Natural killer cell (primary cell): Measurements from ENCODE around the gene NRXN2. TPM values are rescaled to one million over a fixed set of nuclear protein-coding genes. Genes with fewer than 3 reads are reported as not detected.

Experiments
- ATAC-seq, 3 donors: fragments of 150-1000 bp in 2 of 3; fragments of 200-7000 bp in 1 of 3; cut with Tn5 transposase; 1 replicate in 1 of 3; 2 replicates in 2 of 3; pipeline ENCODE4 v1.10.0; 2021; ENCODE audit warnings: mild to moderate bottlenecking in 2 of 3, moderate library complexity in 2 of 3
- DNase-seq, 2 donors: peaks; one replicate each; pipeline versions ENCODE4 v3.0.0 to v3.0.0-alpha.2; 2013 to 2021; ENCODE audit warnings: mixed read lengths in 1 of 2
- H3K27ac ChIP-seq: one replicate; pipeline ENCODE4 v1.5.1; 2013; ENCODE audit warnings: mild to moderate bottlenecking, low read length
- H3K27me3 ChIP-seq: one replicate; pipeline ENCODE4 v1.6.1; 2013; ENCODE audit warnings: low read length; ENCODE audit not compliant: control insufficient read depth, insufficient read depth
- H3K36me3 ChIP-seq: one replicate; pipeline ENCODE4 v1.6.1; 2013; ENCODE audit warnings: low read length; ENCODE audit not compliant: control insufficient read depth, insufficient read depth
- H3K4me1 ChIP-seq: one replicate; pipeline ENCODE4 v1.6.1; 2013; ENCODE audit warnings: low read length; ENCODE audit not compliant: control insufficient read depth, insufficient read depth
- H3K4me3 ChIP-seq: one replicate; pipeline ENCODE4 v1.5.1; 2013; ENCODE audit warnings: low read length
- H3K9me3 ChIP-seq: one replicate; pipeline ENCODE4 v1.6.1; 2013; ENCODE audit warnings: low read length; ENCODE audit not compliant: control insufficient read depth, insufficient read depth
- H3K27ac Mint-ChIP-seq, 2 donors: one replicate each; pipeline ENCODE4 v1.8.0; 2022; ENCODE audit warnings: mild to moderate bottlenecking in 2 of 2, mixed read lengths in 2 of 2, moderate library complexity in 1 of 2
- H3K27me3 Mint-ChIP-seq, 2 donors: one replicate each; pipeline ENCODE4 v1.8.0; 2022; ENCODE audit warnings: low read depth in 2 of 2, mixed read lengths in 2 of 2
- H3K36me3 Mint-ChIP-seq: one replicate; pipeline ENCODE4 v1.8.0; 2022; ENCODE audit warnings: mixed read lengths
- H3K4me1 Mint-ChIP-seq, 2 donors: one replicate each; pipeline ENCODE4 v1.8.0; 2022; ENCODE audit warnings: mixed read lengths in 2 of 2
- H3K4me3 Mint-ChIP-seq: one replicate; pipeline ENCODE4 v1.8.0; 2022; ENCODE audit warnings: mild to moderate bottlenecking, moderate library complexity, mixed read lengths
- H3K9me3 Mint-ChIP-seq, 2 donors: one replicate each; pipeline ENCODE4 v1.8.0; 2022; ENCODE audit warnings: mixed read lengths in 2 of 2
- WGBS: methylation state at CpG from one replicate; pipeline ENCODE4 v1.1.7; 2013; ENCODE audit warnings: missing lambda C conversion rate; ENCODE audit not compliant: insufficient coverage; 5-methylcytosine and 5-hydroxymethylcytosine counted together
- intact Hi-C: fragments of 100-400 bp; cut with micrococcal nuclease; formaldehyde crosslinking; loops from one replicate; pipeline ENCODE4 v1.14.2; 2022
- total RNA-seq, 4 donors: library from RNA; stranded (reverse); fragments of 120-200 nt in 1 of 4; gene quantifications; one replicate each; pipeline versions ENCODE4 v1.2.3 to v1.2.4, GENCODE V29; 2013 to 2022
- TF ChIP-seq, protein P1 (sequence below): fragments of 200-600 bp; IDR thresholded peaks from one replicate; pipeline ENCODE4 v1.8.0; 2022; ENCODE audit warnings: antibody characterized with exemption

NRXN2 gene
- total RNA-seq, 3 donors from 2014 or later (not counting 1 experiment from before 2014, with no cell fraction given), result 2.9 to 9.6 (median 7.7) TPM

- no peaks in the 10 kb centered on the region for H3K36me3 ChIP-seq
- H3K9me3 ChIP-seq, result no peaks in the 10 kb centered on the region
- peaks cover 0 to 12% of the 10 kb centered on the region in 2 donors for H3K4me1 Mint-ChIP-seq
- H3K27ac ChIP-seq, result no peak overlapping the region
- no peak overlapping the region for H3K4me3 ChIP-seq
- no peak for ATAC-seq
- peaks cover 0 to 3% of the 10 kb centered on the region in 2 donors for H3K27me3 Mint-ChIP-seq
- no peaks in the 10 kb centered on the region for H3K36me3 Mint-ChIP-seq
- intact Hi-C loops, result no loop called here
- TF ChIP-seq, protein P1, sequence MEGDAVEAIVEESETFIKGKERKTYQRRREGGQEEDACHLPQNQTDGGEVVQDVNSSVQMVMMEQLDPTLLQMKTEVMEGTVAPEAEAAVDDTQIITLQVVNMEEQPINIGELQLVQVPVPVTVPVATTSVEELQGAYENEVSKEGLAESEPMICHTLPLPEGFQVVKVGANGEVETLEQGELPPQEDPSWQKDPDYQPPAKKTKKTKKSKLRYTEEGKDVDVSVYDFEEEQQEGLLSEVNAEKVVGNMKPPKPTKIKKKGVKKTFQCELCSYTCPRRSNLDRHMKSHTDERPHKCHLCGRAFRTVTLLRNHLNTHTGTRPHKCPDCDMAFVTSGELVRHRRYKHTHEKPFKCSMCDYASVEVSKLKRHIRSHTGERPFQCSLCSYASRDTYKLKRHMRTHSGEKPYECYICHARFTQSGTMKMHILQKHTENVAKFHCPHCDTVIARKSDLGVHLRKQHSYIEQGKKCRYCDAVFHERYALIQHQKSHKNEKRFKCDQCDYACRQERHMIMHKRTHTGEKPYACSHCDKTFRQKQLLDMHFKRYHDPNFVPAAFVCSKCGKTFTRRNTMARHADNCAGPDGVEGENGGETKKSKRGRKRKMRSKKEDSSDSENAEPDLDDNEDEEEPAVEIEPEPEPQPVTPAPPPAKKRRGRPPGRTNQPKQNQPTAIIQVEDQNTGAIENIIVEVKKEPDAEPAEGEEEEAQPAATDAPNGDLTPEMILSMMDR, result no peak
- H3K9me3 Mint-ChIP-seq, result no peaks in the 10 kb centered on the region
- no peak for DNase-seq
- no peaks in the 10 kb centered on the region for H3K27me3 ChIP-seq
- 93% methylated on average over 51 of the region's 55 CpGs for WGBS
- H3K4me3 Mint-ChIP-seq, result no peak overlapping the region
- peaks cover 6% of the 10 kb centered on the region for H3K4me1 ChIP-seq
- no peak overlapping the region for H3K27ac Mint-ChIP-seq
Observed at GRCh38 chr11:64607381-64607985, 115.5 kb downstream of the NRXN2 start.

DNA sequence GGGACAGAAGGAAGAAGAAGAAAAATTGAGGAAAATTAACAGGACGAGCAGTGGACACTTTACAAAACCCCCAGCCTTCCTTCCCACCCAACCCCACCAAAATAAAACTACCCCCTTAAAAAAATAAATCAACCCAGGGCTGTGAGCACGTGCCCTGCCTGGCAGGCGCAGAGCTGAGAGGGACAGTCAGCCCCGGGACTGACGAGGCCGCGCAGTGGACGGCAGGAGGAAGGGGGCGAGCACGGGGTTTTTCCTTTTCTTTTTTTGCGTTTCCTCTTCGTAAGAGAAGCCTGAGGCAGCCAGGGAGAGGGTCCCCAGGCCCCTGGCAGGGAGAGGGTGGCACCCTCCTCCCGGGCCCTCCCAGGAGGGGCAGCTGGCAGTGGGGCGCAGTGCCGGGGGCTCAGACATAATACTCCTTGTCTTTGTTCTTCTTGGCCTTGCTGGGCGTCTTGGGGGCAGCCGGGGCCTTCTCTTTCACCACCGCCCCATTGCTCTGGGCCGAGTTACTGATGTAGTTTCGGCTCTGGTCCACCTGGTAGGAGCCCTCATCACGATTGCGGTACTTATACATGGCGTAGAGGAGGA lies 116.1 kb downstream of the NRXN2 start:
- no peaks in the 10 kb centered on the region for H3K27me3 ChIP-seq
- peaks cover 0 to 3% of the 10 kb centered on the region in 2 donors for H3K27me3 Mint-ChIP-seq
- WGBS, result 83% methylated on average over 22 of the region's 23 CpGs
- intact Hi-C loops, result no loop called here
- no peak overlapping the region for H3K4me3 ChIP-seq
- H3K4me1 Mint-ChIP-seq, result peaks cover 0 to 10% of the 10 kb centered on the region in 2 donors
- no peaks in the 10 kb centered on the region for H3K9me3 Mint-ChIP-seq
- no peak for ATAC-seq
- DNase-seq, result no peak
- no peak overlapping the region for H3K27ac ChIP-seq
- H3K36me3 Mint-ChIP-seq, result no peaks in the 10 kb centered on the region
- no peak overlapping the region for H3K27ac Mint-ChIP-seq
- no peaks in the 10 kb centered on the region for H3K36me3 ChIP-seq
- no peaks in the 10 kb centered on the region for H3K9me3 ChIP-seq
- peaks cover 3% of the 10 kb centered on the region for H3K4me1 ChIP-seq
- TF ChIP-seq, protein P1, result no peak
- no peak overlapping the region for H3K4me3 Mint-ChIP-seq

DNA sequence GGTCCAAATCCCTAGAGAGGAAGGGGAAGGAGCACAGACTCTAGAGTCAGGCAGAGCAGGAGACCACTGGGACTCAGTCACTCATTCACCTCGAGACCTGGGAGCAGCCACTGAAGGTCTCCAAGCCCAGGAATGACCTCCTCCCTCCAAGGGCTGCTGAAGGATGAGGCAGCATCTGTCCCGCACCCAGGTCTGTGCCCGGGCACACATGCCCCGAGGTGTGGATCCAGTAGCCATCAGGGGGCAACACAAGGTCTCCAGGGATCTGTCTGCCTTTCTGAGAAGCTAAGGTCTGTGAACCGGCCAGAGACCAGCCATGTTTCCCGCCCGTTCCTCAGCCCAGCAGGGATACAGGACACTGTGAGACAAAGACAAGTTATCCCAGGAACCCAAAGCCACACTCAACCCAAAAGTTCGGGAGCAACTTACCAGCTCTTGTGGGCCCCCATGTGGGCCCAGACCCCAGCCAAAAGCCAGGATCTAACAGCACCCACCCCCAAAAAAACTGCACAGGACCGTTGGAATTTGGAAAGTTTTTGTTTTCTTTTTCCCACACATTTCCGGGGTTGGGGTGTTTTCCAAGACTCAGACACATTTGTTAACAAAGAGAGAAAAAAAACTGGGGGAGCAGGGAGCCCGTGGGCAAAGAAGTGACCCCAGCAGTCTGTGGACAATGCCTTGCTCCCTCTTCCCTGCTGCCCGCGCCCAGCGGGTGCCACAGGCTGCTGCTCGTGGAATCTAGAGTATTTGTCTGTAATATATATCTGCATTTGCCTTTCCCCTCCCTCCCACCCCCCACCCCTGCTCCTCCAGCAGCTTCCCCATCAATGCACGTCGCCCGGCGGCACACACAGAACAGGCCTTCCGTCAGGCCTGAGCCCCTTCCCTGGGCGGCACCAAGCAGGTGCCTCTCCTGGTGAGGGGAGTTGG lies 117.1 kb downstream of the NRXN2 start:
- H3K27ac ChIP-seq, result no peak overlapping the region
- Mint-ChIP-seq H3K36me3 (no peaks in the 10 kb centered on the region), H3K4me1 (peaks cover 0 to 5% of the 10 kb centered on the region in 2 donors), H3K27ac (no peak overlapping the region), H3K4me3 (no peak overlapping the region), H3K27me3 (peaks cover 0 to 3% of the 10 kb centered on the region in 2 donors), H3K9me3 (no peaks in the 10 kb centered on the region)
- no peaks in the 10 kb centered on the region for H3K36me3 ChIP-seq
- no peaks in the 10 kb centered on the region for H3K27me3 ChIP-seq
- H3K4me3 ChIP-seq, result no peak overlapping the region
- DNase-seq, result no peak
- WGBS, result 82% methylated on average over 10 of the region's 21 CpGs
- no peaks in the 10 kb centered on the region for H3K9me3 ChIP-seq
- ATAC-seq, result no peak
- no peaks in the 10 kb centered on the region for H3K4me1 ChIP-seq
- TF ChIP-seq, protein P1, result no peak
- intact Hi-C loops, result no loop called here
